Measurements from ENCODE around the gene ARHGAP26. TPM values are rescaled to one million over a fixed set of nuclear protein-coding genes. Genes with fewer than 3 reads are reported as not detected.

The ARHGAP26 gene
- polyA plus RNA-seq, 4 donors = 10.4 to 12.2 (median 11.0) TPM

GRCh38 chr5:142748132-142748531 is 22.0 kb upstream of the ARHGAP26 start:
- DNase-seq (ENCODE audit: low read depth in 4 of 4, low spot score in 3 of 4) = no peak

DNA sequence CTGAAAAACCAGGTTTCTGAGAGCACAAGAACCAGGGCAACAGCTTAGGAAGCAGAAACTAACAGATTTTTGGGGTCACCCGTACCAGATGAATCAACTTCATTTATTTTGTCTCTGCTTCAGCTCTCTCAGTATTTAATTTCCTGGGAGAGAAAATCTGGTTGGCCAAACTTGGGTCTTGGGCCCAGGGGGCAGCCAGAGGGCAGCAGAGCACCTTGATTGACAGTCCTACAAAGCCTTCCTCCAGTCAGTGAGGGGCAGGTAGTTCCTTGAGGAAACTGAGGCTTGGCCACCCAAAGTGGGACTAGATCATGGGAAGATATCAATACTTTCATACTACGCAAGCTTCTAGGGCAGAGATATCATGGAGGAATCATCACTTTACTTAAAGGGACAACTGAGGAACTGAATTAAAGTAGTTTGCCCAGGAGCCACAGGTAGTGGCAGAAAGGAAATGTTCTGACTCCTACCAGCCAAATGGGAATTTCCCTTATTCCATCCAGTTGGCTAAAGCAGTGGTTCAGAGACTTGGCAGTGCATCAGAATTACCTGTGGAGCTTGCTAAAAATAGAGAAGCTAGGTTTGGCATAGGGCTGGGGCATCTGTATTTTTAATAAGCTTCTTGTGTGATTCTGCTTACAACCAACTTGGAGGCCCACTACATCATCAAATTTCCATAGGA is 21.5 kb upstream of the ARHGAP26 start:
- DNase-seq (ENCODE audit: low read depth in 4 of 4, low spot score in 3 of 4) = no peak

DNA sequence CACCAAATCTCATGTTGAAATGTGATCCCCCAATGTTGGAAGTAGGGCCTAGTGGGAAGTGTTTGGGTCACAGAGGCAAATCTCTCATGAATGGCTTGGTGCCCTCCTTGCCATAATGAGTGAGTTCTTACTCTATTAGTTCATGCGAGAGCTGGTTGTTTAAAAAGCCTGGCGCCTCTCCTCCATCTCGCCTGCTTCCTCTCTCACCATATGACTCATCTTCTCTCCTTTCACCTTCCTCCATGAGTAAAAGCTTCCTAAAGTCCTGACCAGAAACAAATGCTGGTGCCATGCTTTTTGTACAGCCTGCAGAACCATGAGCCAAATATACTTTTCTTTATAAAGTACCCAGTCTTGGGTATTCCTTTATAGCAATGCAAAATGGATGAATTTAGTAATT is 20.9 kb upstream of the ARHGAP26 start:
- DNase-seq (ENCODE audit: low read depth in 4 of 4, low spot score in 3 of 4) = no peak

- DNase-seq (ENCODE audit: low read depth in 4 of 4, low spot score in 3 of 4) = no peak
Measured at GRCh38 chr5:142753116-142753631, 17.0 kb upstream of the ARHGAP26 start.

DNA sequence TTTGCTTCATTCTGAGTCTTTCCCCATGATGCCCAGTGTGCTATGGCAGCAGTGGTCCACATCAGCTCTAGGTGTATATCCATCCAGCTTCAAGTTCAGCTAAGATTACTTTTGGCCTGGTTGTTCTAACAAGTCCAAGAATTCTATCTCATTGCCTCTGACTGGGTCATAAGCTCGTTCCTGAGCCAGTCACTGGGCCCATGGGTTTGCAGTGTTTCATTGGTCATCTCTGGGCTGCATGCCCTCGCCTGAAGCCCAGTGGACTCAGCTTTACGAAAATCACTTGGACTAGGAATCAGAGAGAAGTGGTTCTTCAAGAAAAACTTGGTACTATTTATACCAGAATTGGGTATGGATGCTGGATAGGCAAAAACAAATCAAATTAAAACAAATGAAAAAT is 16.1 kb upstream of the ARHGAP26 start:
- no peak for DNase-seq (ENCODE audit: low read depth in 4 of 4, low spot score in 3 of 4)

- no peak for DNase-seq (ENCODE audit: low read depth in 4 of 4, low spot score in 3 of 4)
Measured at GRCh38 chr5:142756576-142756975, 13.6 kb upstream of the ARHGAP26 start.

DNA sequence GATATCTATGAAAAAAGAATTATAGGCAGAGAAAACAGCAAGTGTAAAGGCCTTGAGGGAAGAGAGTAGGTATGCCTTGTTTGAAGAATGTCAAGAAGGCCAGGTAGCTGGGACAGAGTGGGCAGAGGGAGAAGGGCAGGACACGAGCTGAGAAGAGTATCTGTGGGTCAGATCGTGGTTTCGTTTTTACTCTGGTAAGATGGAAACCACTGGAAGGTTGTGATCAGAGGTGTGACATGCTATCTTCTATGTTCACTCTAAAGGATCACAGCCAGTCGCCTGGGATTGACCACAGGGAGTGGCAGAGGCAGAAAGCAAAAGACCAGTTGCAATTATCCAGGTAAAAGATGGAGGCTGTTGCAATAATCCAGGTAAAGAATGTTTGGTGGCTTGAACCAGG is 12.6 kb upstream of the ARHGAP26 start:
- DNase-seq (ENCODE audit: low read depth in 4 of 4, low spot score in 3 of 4) = no peak

DNA sequence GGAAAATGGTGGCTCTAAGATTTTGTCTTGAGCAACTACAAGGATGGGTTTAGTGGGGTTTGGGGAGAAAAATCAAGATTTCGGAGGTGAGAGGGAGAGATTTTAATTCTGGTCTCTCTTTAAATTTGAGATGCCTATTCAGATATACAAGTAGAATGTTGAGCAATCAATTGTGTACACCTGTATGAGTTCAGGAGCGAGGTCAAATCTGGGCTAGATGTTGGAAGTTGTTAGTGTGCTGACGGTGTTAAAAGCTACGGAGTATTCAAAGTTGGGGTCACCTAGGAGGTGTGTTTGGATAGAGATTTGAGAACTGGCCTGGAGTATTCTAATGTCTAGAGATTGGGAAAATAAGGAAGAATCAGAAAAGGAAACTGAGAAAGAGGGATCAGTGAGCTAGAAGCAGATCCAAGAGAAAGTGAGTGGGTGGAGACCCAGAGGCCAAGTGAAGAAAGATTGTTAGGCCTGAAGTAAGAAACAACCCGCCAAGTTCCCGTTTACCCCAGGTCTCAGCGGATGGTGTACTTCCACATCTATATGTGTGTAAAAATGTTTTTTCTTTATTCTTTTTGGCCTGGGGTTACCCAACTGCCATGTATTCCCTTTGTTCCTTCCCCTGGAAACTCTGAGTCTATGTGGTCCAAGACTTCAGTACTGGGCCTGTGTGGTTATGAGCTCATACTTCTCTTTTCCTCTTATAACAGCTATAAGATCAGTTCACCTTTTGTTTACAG is 11.9 kb upstream of the ARHGAP26 start:
- no peak for DNase-seq (ENCODE audit: low read depth in 4 of 4, low spot score in 3 of 4)

DNA sequence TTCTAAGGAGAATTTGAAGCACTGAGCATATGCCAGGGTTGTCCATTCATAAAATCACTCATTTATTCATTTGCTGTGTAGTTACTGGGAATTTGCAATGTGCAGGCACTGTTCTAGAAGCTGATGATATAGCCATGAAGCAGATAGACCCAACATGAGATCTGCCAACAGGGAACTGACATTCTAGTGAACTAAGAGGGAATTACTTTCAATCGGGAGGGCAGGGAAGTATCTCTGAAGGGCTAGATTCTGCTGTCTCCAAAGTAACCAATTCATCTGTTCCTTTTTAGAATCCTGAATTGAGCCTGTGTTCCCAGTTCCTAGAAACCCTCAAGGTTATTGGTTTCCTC is 11.4 kb upstream of the ARHGAP26 start:
- DNase-seq (ENCODE audit: low read depth in 4 of 4, low spot score in 3 of 4) = no peak

DNA sequence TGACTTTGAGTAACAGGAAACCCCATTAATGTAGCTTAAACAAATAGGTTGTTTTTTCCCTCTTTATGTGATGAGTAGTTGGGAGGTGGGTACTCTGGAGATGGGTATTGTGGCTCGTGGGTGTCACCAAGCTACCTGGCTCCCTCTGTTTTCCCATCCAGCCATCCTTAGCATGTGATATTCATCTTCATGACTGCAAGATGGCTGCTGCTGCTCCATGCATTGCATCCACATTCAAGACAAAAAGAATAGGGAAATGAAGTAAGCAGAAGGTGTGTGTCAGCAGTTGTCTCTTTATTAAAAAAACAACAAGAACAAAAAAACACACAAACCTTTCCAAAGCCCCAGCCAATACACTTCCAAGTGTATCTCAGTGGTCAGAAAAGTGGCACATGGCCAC is 6.5 kb upstream of the ARHGAP26 start:
- no peak for DNase-seq (ENCODE audit: low read depth in 4 of 4, low spot score in 3 of 4)

GRCh38 chr5:142767178-142767577 is 3.0 kb upstream of the ARHGAP26 start:
- DNase-seq (ENCODE audit: low read depth in 4 of 4, low spot score in 3 of 4) = no peak

- DNase-seq (ENCODE audit: low read depth in 4 of 4, low spot score in 3 of 4) = no peak
Measured at GRCh38 chr5:142767911-142768310, 2.3 kb upstream of the ARHGAP26 start.

GRCh38 chr5:142769251-142769792 is 855 bp upstream of the ARHGAP26 start:
- DNase-seq (ENCODE audit: low read depth in 4 of 4, low spot score in 3 of 4) = no peak

GRCh38 chr5:142770650-142771609 is 753 bp downstream of the ARHGAP26 start:
- DNase-seq (ENCODE audit: low read depth in 4 of 4, low spot score in 3 of 4) = peak; percentile 38 to 57 (median 48)

- DNase-seq (ENCODE audit: low read depth in 4 of 4, low spot score in 3 of 4) = no peak
Measured at GRCh38 chr5:142771666-142772065, 1.5 kb downstream of the ARHGAP26 start.

- no peak for DNase-seq (ENCODE audit: low read depth in 4 of 4, low spot score in 3 of 4)
Measured at GRCh38 chr5:142772446-142773293, 2.5 kb downstream of the ARHGAP26 start.

- no peak for DNase-seq (ENCODE audit: low read depth in 4 of 4, low spot score in 3 of 4)
Measured at GRCh38 chr5:142777099-142777498, 6.9 kb downstream of the ARHGAP26 start.

DNA sequence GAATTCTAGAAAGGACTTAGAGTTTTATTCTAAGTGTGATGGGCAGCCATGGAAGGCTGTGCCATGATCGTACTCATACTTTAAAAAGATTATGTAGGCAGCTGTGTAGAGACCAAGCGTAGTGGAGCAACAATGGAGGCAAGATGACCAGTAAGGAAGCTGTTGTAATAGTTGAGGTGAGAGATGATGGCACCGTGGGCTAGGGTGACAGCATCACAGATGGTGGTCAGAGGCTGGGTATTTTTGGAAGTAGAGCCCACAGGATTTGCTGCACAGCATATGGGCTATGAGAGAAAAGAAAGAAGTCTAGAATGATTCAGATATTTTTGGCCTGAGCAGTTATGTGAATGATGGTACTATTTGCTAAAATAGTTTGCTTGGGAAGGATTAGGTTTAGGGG is 7.7 kb downstream of the ARHGAP26 start:
- no peak for DNase-seq (ENCODE audit: low read depth in 4 of 4, low spot score in 3 of 4)

DNA sequence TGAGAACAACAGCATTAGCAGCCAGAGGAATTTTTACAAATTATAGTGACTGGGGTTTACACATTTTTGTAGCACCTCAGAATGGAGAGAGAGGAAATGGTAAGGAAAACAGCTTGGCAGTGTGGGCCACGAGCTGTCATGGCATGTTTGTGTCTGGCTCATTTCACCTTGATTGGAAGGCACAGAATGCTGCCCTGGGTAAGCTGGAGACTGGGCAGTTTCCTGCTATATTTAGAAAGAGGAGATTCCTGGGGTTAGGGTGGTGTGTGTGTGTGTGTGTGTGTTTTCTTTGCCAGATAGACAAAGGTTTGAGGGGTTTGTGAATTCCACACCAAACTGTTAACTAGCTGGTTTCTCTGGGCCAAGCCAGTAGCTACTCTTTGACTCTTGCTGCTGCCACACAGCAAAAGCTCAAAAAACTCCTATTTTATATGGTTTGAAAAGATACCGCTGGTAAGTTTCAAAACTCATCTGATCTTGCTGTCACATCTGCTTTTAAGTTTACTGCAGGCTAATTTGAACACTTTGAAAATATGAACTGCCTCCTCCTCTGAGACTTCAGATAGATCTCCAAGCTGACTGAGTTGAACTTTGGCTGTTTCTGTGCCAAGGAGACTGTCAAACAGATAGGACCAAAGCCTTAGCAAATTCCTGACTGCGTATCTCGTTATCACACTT is 9.1 kb downstream of the ARHGAP26 start:
- no peak for DNase-seq (ENCODE audit: low read depth in 4 of 4, low spot score in 3 of 4)
